ENCODE results near the gene PEAR1.

PEAR1 gene

GRCh38 chr1:156944268-156944667 lies 50.8 kb downstream of the PEAR1 start:
- no peak for TF ChIP-seq CTCF (IDR thresholded peaks at IDR 0.05; ENCODE audit: low read depth, low read length, missing control alignments)
- no peak overlapping the region for H3K4me3 ChIP-seq (ENCODE audit: low read depth, low read length)
- no peak for DNase-seq (ENCODE audit: low read depth)

GRCh38 chr1:156944848-156945247 lies 51.3 kb downstream of the PEAR1 start:
- DNase-seq (ENCODE audit: low read depth), result no peak
- H3K4me3 ChIP-seq (ENCODE audit: low read depth, low read length), result no peak overlapping the region
- TF ChIP-seq CTCF (IDR thresholded peaks at IDR 0.05; ENCODE audit: low read depth, low read length, missing control alignments), result no peak

GRCh38 chr1:156945881-156946661 lies 52.6 kb downstream of the PEAR1 start:
- DNase-seq (ENCODE audit: low read depth), result no peak
- no peak overlapping the region for H3K4me3 ChIP-seq (ENCODE audit: low read depth, low read length)
- no peak for TF ChIP-seq CTCF (IDR thresholded peaks at IDR 0.05; ENCODE audit: low read depth, low read length, missing control alignments)

- no peak for TF ChIP-seq CTCF (IDR thresholded peaks at IDR 0.05; ENCODE audit: low read depth, low read length, missing control alignments)
- no peak for DNase-seq (ENCODE audit: low read depth)
- H3K4me3 ChIP-seq (ENCODE audit: low read depth, low read length), result no peak overlapping the region
Observed at GRCh38 chr1:156947127-156947526, 53.6 kb downstream of the PEAR1 start.

- no peak for DNase-seq (ENCODE audit: low read depth)
- H3K4me3 ChIP-seq (ENCODE audit: low read depth, low read length), result no peak overlapping the region
- TF ChIP-seq CTCF (IDR thresholded peaks at IDR 0.05; ENCODE audit: low read depth, low read length, missing control alignments), result no peak
Observed at GRCh38 chr1:156947818-156948525, 54.5 kb downstream of the PEAR1 start.

GRCh38 chr1:156948708-156949107 lies 55.2 kb downstream of the PEAR1 start:
- H3K4me3 ChIP-seq (ENCODE audit: low read depth, low read length), result no peak overlapping the region
- TF ChIP-seq CTCF (IDR thresholded peaks at IDR 0.05; ENCODE audit: low read depth, low read length, missing control alignments), result peak; percentile 51
- no peak for DNase-seq (ENCODE audit: low read depth)

Data from GM12864 (cell line).